RCC 7860 (cell line): ENCODE measurements around the gene XDH.

Experiments used
- DNase-seq: peaks from one replicate; pipeline ENCODE4 v3.0.0-alpha.2; 2015; ENCODE audit warnings: low spot score
- FAIRE-seq: peaks from 2 replicates; lab custom pipeline; 2012; peaks lifted over from hg19 to GRCh38; lab: Jason Lieb, UNC

XDH gene

GRCh38 chr2:31366733-31367132, 47.8 kb downstream of the XDH start:
- DNase-seq (no peak), FAIRE-seq (no peak)

GRCh38 chr2:31365834-31366505, 48.6 kb downstream of the XDH start:
- FAIRE-seq: no peak
- DNase-seq: no peak

- FAIRE-seq (no peak), DNase-seq (no peak)
Observed at GRCh38 chr2:31365348-31365747, 49.2 kb downstream of the XDH start.

- DNase-seq (no peak), FAIRE-seq (no peak)
Observed at GRCh38 chr2:31363956-31364750, 50.4 kb downstream of the XDH start.

GRCh38 chr2:31362581-31362980, 52.0 kb downstream of the XDH start:
- DNase-seq (no peak), FAIRE-seq (no peak)

GRCh38 chr2:31359229-31359628, 55.3 kb downstream of the XDH start:
- FAIRE-seq (no peak), DNase-seq (no peak)

GRCh38 chr2:31354837-31355236, 59.7 kb downstream of the XDH start:
- FAIRE-seq (no peak), DNase-seq (peak; percentile 14)

- DNase-seq: no peak
- no peak for FAIRE-seq
Observed at GRCh38 chr2:31353179-31353578, 61.4 kb downstream of the XDH start.

- FAIRE-seq (no peak), DNase-seq (no peak)
Observed at GRCh38 chr2:31349684-31350083, 64.9 kb downstream of the XDH start.

- DNase-seq (no peak), FAIRE-seq (no peak)
Observed at GRCh38 chr2:31349160-31349559, 65.4 kb downstream of the XDH start.

- no peak for FAIRE-seq
Observed at GRCh38 chr2:31348618-31349017, 65.9 kb downstream of the XDH start.

GRCh38 chr2:31347750-31348149, 66.8 kb downstream of the XDH start:
- FAIRE-seq (no peak), DNase-seq (no peak)

More at GRCh38 chr2:31348618-31349017, 65.9 kb downstream of the XDH start:
- DNase-seq: no peak

GRCh38 chr2:31347319-31347718, 67.2 kb downstream of the XDH start:
- FAIRE-seq: no peak
- DNase-seq: no peak

- FAIRE-seq (no peak), DNase-seq (no peak)
Observed at GRCh38 chr2:31344447-31344846, 70.1 kb downstream of the XDH start.

- FAIRE-seq (no peak), DNase-seq (no peak)
Observed at GRCh38 chr2:31341351-31341750, 73.2 kb downstream of the XDH start.

- DNase-seq (no peak), FAIRE-seq (no peak)
Observed at GRCh38 chr2:31339696-31340095, 74.8 kb downstream of the XDH start.

GRCh38 chr2:31337860-31338259, 76.7 kb downstream of the XDH start:
- DNase-seq (peak; percentile 67), FAIRE-seq (peak; percentile 32)

- DNase-seq: no peak
- FAIRE-seq: no peak
Observed at GRCh38 chr2:31337197-31337596, 77.3 kb downstream of the XDH start.

GRCh38 chr2:31335921-31336585, 78.5 kb downstream of the XDH start:
- DNase-seq (peak; percentile 53), FAIRE-seq (no peak)

- DNase-seq: peak; percentile 7
Observed at GRCh38 chr2:31334311-31335026, 80.1 kb downstream of the XDH start.

GRCh38 chr2:31333527-31334183, 80.9 kb downstream of the XDH start:
- DNase-seq (peak; percentile 56), FAIRE-seq (no peak)

More at GRCh38 chr2:31334311-31335026, 80.1 kb downstream of the XDH start:
- FAIRE-seq: no peak
